ENCODE results near the gene BEGAIN. TPM values are rescaled to one million over a fixed set of nuclear protein-coding genes. Genes with fewer than 3 reads are reported as not detected.

BEGAIN gene
- total RNA-seq, 1 donor from 2014 or later, result 0.79 TPM

GRCh38 chr14:100586403-100587085, 673 bp downstream of the BEGAIN start:
- DNase-seq, result peak; percentile 28
- peak; percentile 38 for ATAC-seq

GRCh38 chr14:100586153-100586402, 1.1 kb downstream of the BEGAIN start:
- no peak for ATAC-seq
- intact Hi-C loops (cut with micrococcal nuclease), result no loop called here
- peak; percentile 18 for DNase-seq

More at GRCh38 chr14:100586403-100587085, 673 bp downstream of the BEGAIN start:
- intact Hi-C loops (cut with micrococcal nuclease), result no loop called here

- ATAC-seq (no peak), DNase-seq (peak; percentile 12)
- intact Hi-C loops (cut with micrococcal nuclease), result no loop called here
These were observed 1.6 kb downstream of the BEGAIN start for GRCh38 chr14:100585448-100586152.

- intact Hi-C loops (cut with micrococcal nuclease), result no loop called here
- peak; percentile 14 for DNase-seq
- ATAC-seq, result no peak
These were observed 2.9 kb downstream of the BEGAIN start for GRCh38 chr14:100584056-100585031.

GRCh38 chr14:100583245-100583644, 4.0 kb downstream of the BEGAIN start:
- no peak for ATAC-seq

GRCh38 chr14:100582496-100583165, 4.6 kb downstream of the BEGAIN start:
- DNase-seq (peak; percentile 7), ATAC-seq (no peak)
- intact Hi-C loops (cut with micrococcal nuclease), result no loop called here

More at GRCh38 chr14:100583245-100583644, 4.0 kb downstream of the BEGAIN start:
- intact Hi-C loops (cut with micrococcal nuclease), result no loop called here
- no peak for DNase-seq

GRCh38 chr14:100581228-100582145, 5.7 kb downstream of the BEGAIN start:
- intact Hi-C loops (cut with micrococcal nuclease), result no loop called here
- ATAC-seq (no peak), DNase-seq (peak; percentile 18)

- ATAC-seq (no peak), DNase-seq (peak; percentile 14)
- intact Hi-C loops (cut with micrococcal nuclease), result no loop called here
These were observed 6.6 kb downstream of the BEGAIN start for GRCh38 chr14:100580316-100581227.

- no peak for ATAC-seq
- no peak for DNase-seq
- intact Hi-C loops (cut with micrococcal nuclease), result no loop called here
These were observed 8.7 kb downstream of the BEGAIN start for GRCh38 chr14:100578552-100578951.

GRCh38 chr14:100577986-100578431, 9.2 kb downstream of the BEGAIN start:
- DNase-seq (peak; percentile 15), ATAC-seq (no peak)
- intact Hi-C loops (cut with micrococcal nuclease), result no loop called here

GRCh38 chr14:100577321-100577985, 9.8 kb downstream of the BEGAIN start:
- DNase-seq (peak; percentile 23), ATAC-seq (no peak)
- intact Hi-C loops (cut with micrococcal nuclease), result no loop called here

- no peak for ATAC-seq
- intact Hi-C loops (cut with micrococcal nuclease), result no loop called here
- peak; percentile 18 for DNase-seq
These were observed 10.8 kb downstream of the BEGAIN start for GRCh38 chr14:100576091-100577085.

GRCh38 chr14:100575266-100575995, 11.8 kb downstream of the BEGAIN start:
- DNase-seq (peak; percentile 15), ATAC-seq (no peak)
- intact Hi-C loops (cut with micrococcal nuclease), result no loop called here

- intact Hi-C loops (cut with micrococcal nuclease), result no loop called here
- no peak for DNase-seq
- no peak for ATAC-seq
These were observed 12.6 kb downstream of the BEGAIN start for GRCh38 chr14:100574642-100575031.
